ENCODE data around the gene BABAM2.

DNA sequence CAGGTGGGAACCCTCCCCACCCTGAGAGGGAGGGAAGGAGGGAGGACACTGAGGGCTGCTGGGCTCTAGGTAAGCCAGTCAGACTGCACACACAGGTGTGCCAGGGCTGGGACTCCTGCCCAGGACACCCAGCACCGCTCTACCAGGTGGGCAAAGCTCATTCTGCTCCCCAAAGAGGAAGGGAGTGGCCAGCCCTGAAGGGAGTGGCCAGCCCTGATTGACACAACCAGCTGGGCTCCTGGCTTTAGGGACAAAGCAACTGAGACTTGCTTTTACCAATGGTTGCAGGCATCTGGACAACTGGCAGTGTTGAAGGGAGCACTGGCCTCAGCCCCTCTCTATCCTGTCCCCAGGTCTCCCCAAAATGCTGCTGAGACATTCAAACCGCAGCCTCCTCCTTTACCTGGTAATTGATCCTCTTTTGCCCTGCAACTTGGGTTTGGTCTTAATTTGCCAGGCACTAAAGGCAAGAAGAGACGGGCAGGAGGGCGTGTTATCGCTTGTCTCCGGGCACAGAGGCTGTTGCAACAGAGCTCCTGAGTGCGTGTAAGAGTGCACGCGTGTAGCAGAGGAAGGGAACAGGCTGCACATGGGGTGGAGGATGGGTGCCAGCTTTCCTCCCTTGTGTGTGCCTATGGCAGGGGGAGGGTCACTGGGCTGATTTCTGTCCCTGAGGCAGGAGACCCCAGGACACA lies 487.6 kb downstream of the BABAM2 start:
- TF ChIP-seq CTCF (conservative IDR thresholded peaks at IDR 0.05; ENCODE audit: low read length) (no peak), EZH2phosphoT487 (IDR thresholded peaks at IDR 0.05; ENCODE audit: borderline replicate concordance, low read depth, low read length) (no peak)
